ENCODE data around the gene TMEM273.

The TMEM273 gene

GRCh38 chr10:49162761-49163310, 25.4 kb downstream of the TMEM273 start:
- DNase-seq, result no peak

GRCh38 chr10:49162063-49162462, 26.1 kb downstream of the TMEM273 start:
- DNase-seq, result no peak

- no peak for DNase-seq
These were observed 26.7 kb downstream of the TMEM273 start for GRCh38 chr10:49161411-49161997.

GRCh38 chr10:49160814-49161213, 27.4 kb downstream of the TMEM273 start:
- no peak for DNase-seq

- DNase-seq, result no peak
These were observed 28.1 kb downstream of the TMEM273 start for GRCh38 chr10:49160110-49160509.

GRCh38 chr10:49158915-49159314, 29.3 kb downstream of the TMEM273 start:
- DNase-seq, result no peak

GRCh38 chr10:49158404-49158803, 29.8 kb downstream of the TMEM273 start:
- no peak for DNase-seq

- DNase-seq, result no peak
These were observed 31.0 kb downstream of the TMEM273 start for GRCh38 chr10:49157229-49157628.

- no peak for DNase-seq
These were observed 33.5 kb downstream of the TMEM273 start for GRCh38 chr10:49154641-49155040.

- DNase-seq, result no peak
These were observed 34.2 kb downstream of the TMEM273 start for GRCh38 chr10:49153971-49154370.

GRCh38 chr10:49153115-49153514, 35.1 kb downstream of the TMEM273 start:
- no peak for DNase-seq

GRCh38 chr10:49152663-49153062, 35.5 kb downstream of the TMEM273 start:
- no peak for DNase-seq

- DNase-seq, result no peak
These were observed 36.2 kb downstream of the TMEM273 start for GRCh38 chr10:49152037-49152436.

- no peak for DNase-seq
These were observed 36.7 kb downstream of the TMEM273 start for GRCh38 chr10:49151481-49151880.

- DNase-seq, result no peak
These were observed 37.2 kb downstream of the TMEM273 start for GRCh38 chr10:49151025-49151445.

- no peak for DNase-seq
These were observed 37.8 kb downstream of the TMEM273 start for GRCh38 chr10:49150426-49150825.

- no peak for DNase-seq
These were observed 38.3 kb downstream of the TMEM273 start for GRCh38 chr10:49149881-49150280.

GRCh38 chr10:49144058-49144720, 44.0 kb downstream of the TMEM273 start:
- DNase-seq, result no peak

- DNase-seq, result no peak
These were observed 44.9 kb downstream of the TMEM273 start for GRCh38 chr10:49143249-49143648.

GRCh38 chr10:49141541-49142332, 46.5 kb downstream of the TMEM273 start:
- DNase-seq, result no peak

GRCh38 chr10:49140304-49141177, 47.6 kb downstream of the TMEM273 start:
- no peak for DNase-seq

GRCh38 chr10:49139846-49140195, 48.4 kb downstream of the TMEM273 start:
- no peak for DNase-seq
